ENCODE results near the gene EPG5.
"Not testable (repeated sequence)": the region's sequence is repeated elsewhere in the genome, so short reads cannot be mapped to it uniquely, and the experiment has no call there.

EPG5 gene

DNA sequence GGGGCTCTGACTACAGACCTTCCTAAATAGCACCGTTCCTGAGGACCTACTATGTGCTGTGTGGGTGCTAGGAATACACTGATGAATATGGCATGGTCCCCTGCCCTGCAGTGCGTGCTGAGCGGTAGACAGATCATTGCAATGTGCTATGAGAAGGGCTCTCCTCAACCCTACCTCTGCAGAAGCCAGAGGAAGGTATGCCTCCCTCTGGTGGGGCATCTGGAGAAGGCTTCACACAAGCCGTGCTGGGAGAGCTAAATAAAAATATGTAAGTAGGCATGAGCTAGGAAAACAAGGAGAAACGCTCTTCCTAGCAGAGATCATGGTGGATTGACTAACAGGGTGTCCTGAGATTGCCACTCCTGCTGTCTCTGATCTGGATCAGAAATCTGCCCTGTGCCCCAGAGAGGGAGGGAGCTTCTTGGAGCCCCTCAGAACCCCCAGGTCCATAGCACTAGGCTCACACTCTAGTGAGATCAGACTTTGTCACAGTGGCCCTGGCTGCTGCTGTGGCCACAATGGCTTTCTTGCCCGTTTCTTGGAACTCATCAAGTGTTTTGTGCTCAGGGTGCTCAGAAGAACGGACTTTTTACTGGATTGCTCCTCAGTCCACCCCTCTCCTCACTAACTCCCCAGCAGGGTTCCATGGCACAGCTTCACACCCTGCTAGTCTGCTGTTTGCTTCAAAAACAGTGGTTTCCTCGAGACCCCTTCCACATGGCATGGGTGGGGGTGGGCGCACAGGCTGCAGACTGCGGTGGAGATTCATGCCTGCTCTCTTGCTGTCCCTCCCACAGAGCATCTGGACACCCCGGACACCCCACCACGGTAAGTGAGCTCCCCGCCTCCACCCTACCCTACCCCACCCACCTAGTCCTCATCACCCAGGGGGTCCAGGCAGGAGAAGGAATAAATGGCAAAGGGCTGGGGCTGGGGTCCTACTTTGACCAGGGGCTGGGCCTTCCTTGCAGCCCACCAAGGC is 127.4 kb downstream of the EPG5 start:
- peak; percentile 82 for DNase-seq (ENCODE audit: low read depth, low spot score)

GRCh38 chr18:45838302-45839070 is 128.6 kb downstream of the EPG5 start:
- no peak for DNase-seq (ENCODE audit: low read depth, low spot score)

DNA sequence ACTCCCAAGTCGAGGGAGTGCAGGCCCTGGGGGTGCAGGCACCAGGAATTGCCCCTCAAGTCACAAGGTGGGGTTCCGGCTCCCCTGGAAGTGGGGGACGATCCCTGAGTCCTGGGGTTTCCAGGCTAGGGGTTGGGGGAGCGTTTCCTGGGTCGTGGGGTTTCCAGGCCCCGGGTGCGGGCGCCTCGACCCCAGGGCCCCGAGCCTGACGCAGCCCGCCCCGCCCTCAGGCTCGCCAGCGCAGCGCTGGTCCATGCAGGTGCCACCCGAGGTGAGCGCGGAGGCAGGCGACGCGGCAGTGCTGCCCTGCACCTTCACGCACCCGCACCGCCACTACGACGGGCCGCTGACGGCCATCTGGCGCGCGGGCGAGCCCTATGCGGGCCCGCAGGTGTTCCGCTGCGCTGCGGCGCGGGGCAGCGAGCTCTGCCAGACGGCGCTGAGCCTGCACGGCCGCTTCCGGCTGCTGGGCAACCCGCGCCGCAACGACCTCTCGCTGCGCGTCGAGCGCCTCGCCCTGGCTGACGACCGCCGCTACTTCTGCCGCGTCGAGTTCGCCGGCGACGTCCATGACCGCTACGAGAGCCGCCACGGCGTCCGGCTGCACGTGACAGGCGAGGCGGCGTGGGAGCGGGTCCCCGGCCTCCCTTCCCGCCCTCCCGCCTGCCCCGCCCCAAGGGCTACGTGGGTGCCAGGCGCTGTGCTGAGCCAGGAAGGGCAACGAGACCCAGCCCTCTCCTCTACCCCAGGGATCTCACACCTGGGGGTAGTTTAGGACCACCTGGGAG is 129.7 kb downstream of the EPG5 start:
- DNase-seq (ENCODE audit: low read depth, low spot score): peak; percentile 74

DNA sequence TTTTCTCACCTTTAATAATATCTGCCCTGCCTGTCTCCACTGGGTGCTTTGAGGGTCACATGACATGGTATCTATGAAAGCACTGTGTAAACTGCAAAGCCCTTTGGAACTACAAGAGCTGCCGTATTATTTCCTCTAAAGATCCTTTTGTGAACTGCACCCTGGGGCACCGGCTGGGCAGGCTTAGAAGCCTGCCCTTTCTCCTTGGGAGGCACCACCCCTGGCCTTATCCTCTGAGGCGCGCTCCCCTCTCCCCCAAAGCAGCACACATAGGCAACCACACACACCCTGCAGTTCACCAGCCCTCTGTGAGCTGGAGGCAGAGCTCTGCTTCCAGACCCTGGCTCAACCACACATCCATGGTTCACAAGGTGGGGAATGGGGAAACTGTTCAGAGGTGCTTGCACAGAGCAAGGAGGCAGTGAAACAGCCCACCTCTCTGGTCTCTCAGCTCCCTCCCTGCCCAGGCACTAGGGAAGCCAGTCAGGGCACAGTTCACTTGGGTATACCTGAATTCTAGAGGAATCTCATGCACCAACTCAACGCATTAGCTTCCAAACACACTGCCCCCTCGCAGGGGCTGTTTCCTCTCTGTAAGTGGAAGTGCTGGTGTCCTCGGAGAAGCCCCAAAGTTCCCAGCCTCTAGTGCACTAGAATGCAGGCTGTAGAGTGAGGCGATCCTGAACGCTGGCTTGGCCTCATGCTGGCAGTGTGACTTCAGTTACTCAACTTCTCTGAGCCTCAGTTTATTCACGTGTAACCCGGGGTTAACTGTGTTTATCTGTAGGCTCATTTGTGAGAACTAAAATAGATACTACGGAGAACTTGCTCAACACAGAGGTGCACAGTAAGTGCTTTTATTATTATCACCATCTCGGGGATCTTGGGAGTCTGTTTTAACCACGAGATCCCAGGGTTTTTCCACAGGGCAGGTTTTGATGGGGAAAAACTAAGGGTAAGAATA is 130.6 kb downstream of the EPG5 start:
- DNase-seq (ENCODE audit: low read depth, low spot score): no peak

DNA sequence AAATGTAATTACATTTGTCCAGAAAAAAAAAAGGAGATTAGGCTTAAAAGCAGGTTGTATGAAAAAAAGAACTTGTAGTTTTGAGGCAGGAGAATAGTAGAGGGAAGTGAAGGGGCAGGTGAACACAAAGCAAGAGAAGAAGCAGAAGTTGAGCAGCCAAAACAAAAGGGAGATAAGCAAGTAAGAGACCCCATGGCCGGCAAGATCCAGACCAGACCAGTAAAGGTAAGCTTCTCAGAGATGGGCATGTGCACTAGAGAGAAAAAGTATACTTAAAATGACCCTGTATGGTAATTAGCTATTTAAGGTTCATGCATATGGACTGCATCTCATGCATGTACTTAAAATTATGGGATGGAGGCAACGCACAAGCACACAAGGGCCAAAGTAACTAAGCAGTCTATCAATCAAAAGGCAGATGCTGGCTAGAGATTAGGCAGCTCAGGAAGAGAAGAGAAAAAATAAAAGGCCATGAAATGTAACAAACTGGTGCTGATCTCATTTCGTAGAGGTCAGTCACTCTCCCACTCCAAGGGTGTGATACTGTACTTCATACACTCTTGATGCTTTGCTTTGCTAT is 132.0 kb downstream of the EPG5 start:
- DNase-seq (ENCODE audit: low read depth, low spot score): no peak

- no peak for DNase-seq (ENCODE audit: low read depth, low spot score)
Observed at GRCh38 chr18:45834306-45834705, 132.8 kb downstream of the EPG5 start.

- DNase-seq (ENCODE audit: low read depth, low spot score): no peak
Observed at GRCh38 chr18:45833846-45834245, 133.3 kb downstream of the EPG5 start.

DNA sequence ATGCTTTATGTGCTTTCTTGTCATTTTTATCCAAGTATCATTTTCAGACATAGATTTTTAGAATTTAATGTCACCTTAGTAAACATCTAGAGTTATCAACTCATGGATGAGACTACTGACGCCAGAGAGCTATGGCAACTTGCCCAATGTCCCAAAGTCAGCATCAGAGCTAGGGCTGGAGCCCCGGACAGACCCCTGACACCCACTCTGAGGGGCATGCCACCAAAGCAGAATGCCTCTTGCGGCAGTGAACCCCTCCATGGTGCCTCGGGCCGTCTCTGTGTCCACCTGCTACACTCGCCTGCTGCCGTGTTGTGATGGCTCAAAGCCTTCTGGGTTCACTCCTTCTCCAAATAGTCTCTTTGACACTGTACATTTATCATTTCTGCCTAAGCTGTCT is 136.2 kb downstream of the EPG5 start:
- no peak for DNase-seq (ENCODE audit: low read depth, low spot score)

DNA sequence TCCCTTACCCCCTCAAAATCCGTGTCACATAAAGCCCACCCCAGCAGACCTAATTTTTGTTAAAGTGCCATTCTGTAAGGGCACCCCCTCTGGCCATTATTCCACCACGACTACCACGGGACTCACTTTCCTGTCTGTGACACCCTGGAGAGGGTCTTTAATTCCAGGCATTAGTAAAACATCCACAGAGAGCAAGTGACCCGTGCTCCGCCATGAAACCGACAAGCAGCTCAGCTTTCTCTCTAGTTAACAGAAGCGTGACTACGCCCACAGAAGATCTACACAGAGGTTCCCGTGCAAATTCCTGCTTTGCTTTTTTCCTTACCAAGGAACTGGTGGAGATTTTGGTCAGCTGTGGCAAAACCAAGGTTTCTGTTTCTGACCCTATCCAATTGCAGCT is 137.3 kb downstream of the EPG5 start:
- no peak for DNase-seq (ENCODE audit: low read depth, low spot score)

DNA sequence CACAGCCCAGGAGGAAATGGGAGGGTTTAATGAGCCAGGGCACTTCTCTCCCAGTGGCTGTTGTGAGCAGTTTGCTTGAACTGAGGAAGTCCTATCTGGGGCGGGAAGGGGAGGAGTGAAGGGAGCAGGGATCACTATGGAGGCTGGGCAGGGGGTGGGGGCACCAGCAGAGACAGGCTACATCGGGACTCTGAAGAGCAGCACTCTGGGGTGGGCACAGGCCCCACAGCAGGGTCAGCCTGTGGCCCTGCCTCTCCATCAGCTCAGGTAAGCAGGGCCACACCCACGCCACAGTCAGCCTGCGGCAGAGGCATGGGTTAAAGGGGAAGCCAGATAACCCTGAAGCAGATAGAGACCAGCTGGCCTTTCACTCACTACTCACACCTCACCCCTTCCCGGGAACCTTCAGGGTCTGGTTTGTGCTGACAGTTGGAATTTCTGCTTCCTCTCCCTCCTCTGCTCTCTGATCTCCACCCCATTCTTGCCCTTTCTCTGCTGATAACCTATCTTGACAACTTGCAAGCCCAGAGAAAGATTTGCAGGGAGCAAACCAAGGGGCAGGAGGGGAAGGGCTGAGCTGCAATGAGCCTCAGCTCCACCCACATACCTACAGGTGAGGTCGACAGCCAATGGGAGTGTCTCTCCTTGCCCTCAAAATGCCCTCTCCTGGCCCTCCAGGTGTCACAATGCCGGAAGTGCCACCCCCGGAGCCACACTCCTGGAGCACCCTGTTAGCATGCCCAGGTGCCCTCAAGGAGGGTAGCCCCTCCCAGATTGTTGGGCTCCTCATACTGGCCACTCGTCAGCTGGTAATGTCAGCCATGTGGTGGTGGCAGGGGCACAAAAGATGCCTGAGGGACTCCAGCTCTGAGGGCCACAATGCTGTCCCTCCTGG is 138.0 kb downstream of the EPG5 start:
- no peak for DNase-seq (ENCODE audit: low read depth, low spot score)

- DNase-seq (ENCODE audit: low read depth, low spot score): not testable (repeated sequence)
Observed at GRCh38 chr18:45826716-45827115, 140.4 kb downstream of the EPG5 start.

GRCh38 chr18:45826084-45826483 is 141.0 kb downstream of the EPG5 start:
- no peak for DNase-seq (ENCODE audit: low read depth, low spot score)

DNA sequence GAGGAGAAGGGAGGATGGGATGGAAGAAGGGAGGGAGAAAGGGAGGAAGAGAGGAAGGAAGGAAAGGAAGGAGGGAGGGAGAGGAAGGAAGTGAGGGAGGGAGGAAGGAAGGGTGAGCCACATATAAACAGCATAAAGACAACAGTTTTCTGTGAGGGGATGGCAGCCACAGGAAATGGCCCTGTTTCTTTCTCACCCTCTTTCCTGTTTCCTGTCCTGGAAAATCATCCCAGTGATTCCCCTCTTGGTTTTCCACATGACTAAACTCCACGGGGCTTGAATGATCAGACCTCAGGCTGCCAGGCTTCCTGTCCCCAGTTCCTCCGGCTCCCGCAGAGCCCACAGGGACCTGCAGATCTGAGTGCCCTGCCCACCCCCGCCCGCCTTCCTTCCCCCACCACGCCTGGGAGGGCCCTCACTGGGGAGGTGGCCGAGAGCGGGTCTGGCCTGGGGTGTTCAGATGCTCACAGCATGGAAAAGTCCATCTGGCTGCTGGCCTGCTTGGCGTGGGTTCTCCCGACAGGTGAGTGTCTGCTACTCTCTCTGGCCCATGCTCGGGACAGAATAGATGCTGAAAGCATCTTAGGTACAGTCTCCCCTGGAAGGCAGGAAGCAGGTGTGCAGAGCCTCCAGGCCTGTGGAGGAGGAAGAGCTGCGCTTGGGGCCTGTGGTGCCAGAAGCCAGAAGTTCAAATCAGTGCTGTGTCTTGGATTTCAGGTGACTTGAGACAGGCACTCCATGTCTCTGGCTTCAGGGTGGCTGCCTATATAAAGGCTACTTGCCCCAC is 141.7 kb downstream of the EPG5 start, which contains the start of gene SIGLEC15:
Gene SIGLEC15, plus strand, starts transcription at position 418 of the 787 bp plus-strand sequence. Its CDS starts 54 bp downstream, at position 472.
- DNase-seq (ENCODE audit: low read depth, low spot score): no peak

- DNase-seq (ENCODE audit: low read depth, low spot score): no peak
Observed at GRCh38 chr18:45821711-45822110, 145.4 kb downstream of the EPG5 start.

DNA sequence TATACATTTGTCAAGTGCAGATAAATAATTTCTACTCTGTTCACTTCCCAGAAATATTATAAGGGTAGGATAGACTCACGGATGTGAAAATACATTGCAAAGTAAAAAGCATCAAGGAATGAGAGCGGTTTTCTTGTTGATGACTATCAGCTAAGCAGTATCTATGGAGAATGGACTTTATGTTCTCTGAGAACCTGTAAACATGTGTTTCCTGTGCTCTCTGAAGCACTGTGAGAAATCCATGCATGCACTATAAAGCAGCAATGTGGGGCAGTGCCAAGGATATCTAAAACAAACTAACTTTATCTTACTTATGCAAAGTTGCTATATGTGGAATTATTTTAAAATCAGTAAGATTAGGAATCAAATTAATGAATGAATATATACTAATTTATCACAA is 146.1 kb downstream of the EPG5 start:
- no peak for DNase-seq (ENCODE audit: low read depth, low spot score)

DNA sequence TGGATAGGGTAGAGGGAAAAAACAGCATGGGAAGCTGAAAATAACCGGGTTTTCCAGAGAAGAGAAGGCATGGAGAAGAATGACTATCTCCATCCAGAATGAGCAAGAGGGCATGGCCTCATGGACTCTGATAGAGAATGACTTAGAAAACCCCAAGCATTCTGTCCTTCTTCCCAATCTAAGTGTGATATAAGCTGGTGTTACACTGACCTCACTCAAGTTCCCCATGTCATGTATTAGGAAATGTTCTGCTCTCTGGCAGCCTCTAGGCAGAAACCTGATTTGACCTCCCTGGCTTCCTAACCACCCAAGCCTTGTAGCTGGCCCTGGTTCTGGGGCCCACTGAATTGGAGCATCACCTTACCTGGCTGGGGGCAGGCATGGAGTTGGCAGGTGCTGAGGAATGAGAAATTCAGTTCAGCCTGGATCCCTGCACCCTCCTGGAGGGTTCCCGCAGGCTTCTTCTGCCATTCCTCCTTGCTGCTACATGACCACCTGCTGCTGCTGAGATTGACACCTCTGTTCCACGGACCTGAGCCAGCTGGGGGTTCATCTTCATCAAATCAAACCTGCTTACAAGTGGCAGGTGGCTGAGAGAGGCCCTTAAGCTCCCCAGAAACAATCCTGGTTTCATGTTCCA is 146.9 kb downstream of the EPG5 start:
- no peak for DNase-seq (ENCODE audit: low read depth, low spot score)

DNA sequence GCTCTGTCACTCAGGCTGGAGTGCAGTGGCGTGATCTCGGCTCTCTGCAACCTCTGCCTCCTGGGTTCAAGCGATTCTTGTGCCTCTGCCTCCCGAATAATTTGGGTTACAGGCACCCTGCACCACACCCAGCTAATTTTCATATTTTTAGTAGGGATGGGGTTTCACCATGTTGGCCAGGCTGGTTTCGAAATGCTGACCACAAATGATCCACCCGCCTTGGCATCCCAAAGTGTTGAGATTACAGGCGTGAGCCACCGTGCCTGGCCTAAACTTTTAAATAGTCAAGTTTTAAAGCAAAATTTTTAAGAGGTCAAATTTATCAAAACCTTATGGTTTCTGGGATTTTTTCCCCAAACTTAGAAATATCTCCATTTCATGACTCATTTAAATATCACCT is 148.4 kb downstream of the EPG5 start:
- DNase-seq (ENCODE audit: low read depth, low spot score): not testable (repeated sequence)

GRCh38 chr18:45817543-45817942 is 149.6 kb downstream of the EPG5 start:
- DNase-seq (ENCODE audit: low read depth, low spot score): no peak
